ENCODE data around the gene OCEL1.
"Not testable (repeated sequence)": the region's sequence is repeated elsewhere in the genome, so short reads cannot be mapped to it uniquely, and the experiment has no call there.

Gene OCEL1

DNA sequence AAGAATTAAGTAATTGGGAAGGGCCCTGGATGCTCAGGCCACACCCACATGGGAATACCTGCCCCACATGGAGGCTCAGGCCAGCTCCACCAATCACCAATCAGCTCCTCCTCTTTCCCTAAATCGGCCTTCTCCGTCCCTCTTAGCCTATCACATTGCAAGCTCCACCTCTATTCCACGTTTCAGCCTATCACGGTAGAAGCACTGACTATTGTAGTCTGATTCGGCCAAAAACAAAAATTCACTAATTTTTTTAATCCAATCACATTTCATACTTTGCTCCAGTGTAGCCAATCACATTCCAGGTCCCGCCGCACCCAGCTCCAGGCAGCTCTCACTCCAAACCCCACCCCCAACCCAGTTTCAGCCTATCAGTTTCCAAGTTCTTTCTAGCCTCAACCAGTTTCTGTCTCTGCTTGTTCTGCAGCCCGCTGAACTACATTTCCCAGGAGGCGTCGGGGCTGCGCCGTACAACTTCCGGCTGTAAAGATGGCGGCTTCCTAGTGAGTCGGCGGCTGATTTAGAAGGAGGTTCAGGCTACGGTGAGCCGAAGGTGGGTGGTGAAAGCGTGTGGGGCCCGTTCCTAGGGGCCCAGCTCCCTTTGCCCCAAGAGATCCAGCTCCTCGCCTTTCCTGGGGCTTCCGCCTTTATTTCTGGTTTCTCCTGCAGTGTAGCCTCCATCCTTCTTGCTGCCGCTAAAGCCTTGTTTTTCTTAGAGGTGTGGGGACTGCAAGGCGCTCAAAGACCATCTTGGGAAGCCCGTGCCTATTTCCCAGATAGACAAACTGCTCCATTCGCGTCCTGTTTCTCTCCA, 41.2 kb downstream of the OCEL1 start, which contains the start of gene BABAM1:
TSS of gene BABAM1 (plus strand) at position 469 of the 814 bp plus-strand sequence. CDS start 1,364 bp downstream, outside the sequence.
- FAIRE-seq (no peak), DNase-seq (ENCODE audit: insufficient read length, low spot score) (peak; percentile 92)
- TF ChIP-seq, protein P1, sequence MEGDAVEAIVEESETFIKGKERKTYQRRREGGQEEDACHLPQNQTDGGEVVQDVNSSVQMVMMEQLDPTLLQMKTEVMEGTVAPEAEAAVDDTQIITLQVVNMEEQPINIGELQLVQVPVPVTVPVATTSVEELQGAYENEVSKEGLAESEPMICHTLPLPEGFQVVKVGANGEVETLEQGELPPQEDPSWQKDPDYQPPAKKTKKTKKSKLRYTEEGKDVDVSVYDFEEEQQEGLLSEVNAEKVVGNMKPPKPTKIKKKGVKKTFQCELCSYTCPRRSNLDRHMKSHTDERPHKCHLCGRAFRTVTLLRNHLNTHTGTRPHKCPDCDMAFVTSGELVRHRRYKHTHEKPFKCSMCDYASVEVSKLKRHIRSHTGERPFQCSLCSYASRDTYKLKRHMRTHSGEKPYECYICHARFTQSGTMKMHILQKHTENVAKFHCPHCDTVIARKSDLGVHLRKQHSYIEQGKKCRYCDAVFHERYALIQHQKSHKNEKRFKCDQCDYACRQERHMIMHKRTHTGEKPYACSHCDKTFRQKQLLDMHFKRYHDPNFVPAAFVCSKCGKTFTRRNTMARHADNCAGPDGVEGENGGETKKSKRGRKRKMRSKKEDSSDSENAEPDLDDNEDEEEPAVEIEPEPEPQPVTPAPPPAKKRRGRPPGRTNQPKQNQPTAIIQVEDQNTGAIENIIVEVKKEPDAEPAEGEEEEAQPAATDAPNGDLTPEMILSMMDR (IDR thresholded peaks at IDR 0.05; ENCODE audit: insufficient read depth, missing control alignments): no peak

DNA sequence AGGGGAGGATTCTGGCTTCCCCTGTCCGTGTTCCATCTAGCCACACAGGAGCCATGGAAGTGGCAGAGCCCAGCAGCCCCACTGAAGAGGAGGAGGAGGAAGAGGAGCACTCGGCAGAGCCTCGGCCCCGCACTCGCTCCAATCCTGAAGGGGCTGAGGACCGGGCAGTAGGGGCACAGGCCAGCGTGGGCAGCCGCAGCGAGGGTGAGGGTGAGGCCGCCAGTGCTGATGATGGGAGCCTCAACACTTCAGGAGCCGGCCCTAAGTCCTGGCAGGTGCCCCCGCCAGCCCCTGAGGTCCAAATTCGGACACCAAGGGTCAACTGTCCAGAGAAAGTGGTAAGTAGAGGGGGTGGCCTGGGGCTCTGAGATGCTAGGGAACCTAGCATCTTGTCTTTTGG, 42.7 kb downstream of the OCEL1 start:
- no peak for DNase-seq (ENCODE audit: insufficient read length, low spot score)
- TF ChIP-seq, protein P1 (IDR thresholded peaks at IDR 0.05; ENCODE audit: insufficient read depth, missing control alignments): no peak
- no peak for FAIRE-seq

DNA sequence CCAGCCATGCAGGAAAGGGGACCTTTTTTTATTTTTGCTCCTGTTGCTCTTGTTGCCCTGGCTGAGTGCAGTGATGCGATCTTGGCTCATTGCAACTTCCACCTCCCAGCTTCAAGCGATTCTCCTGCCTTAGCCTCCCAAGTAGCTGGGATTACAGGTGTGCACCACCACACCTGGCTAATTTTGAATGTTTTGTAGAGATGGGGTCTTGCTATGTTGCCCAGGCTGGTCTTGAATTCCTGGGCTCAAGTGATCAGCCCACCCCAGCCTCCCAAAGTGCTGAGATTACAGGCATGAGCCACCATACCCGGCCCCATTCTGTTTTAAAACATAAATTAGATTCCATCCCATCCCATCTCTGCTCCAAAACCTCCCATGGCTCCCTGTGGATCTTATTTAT, 48.9 kb downstream of the OCEL1 start:
- not testable (repeated sequence) for FAIRE-seq; DNase-seq (ENCODE audit: insufficient read length, low spot score)

- TF ChIP-seq, protein P1 (IDR thresholded peaks at IDR 0.05; ENCODE audit: insufficient read depth, missing control alignments): no peak
- FAIRE-seq (no peak), DNase-seq (ENCODE audit: insufficient read length, low spot score) (no peak)
Measured at GRCh38 chr19:17275441-17276175, 49.6 kb downstream of the OCEL1 start.
